Measurements from ENCODE around the gene CCDC152. TPM values are rescaled to one million over a fixed set of nuclear protein-coding genes. Genes with fewer than 3 reads are reported as not detected.
"Not testable (repeated sequence)": the region's sequence is repeated elsewhere in the genome, so short reads cannot be mapped to it uniquely, and the experiment has no call there.

The CCDC152 gene
- total and polyA plus RNA-seq, 2 of the 13 experiments (the other 11 are each of a cell fraction or from before 2014, with no cell fraction given), result 0.20 to 0.36 TPM

DNA sequence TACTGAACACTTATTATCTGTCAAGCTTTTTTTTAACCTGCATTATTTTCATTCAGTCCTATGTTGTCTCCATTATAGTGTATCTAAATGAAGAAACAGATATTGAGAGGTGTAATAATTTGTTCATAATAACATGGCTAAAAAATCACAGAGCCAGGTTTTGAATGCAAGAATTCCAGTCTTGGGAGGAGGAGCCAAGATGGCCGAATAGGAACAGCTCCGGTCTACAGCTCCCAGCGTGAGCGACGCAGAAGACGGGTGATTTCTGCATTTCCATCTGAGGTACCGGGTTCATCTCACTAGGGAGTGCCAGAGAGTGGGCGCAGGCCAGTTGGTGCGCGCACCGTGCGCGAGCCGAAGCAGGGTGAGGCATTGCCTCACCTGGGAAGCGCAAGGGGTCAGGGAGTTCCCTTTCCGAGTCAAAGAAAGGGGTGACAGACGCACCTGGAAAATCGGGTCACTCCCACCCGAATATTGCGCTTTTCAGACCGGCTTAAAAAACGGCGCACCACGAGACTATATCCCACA, 22.0 kb upstream of the CCDC152 start:
- H3K27me3 ChIP-seq (ENCODE audit: control insufficient read depth in 1 of 2, insufficient read depth in 2 of 2, low read length in 2 of 2); H3K27ac ChIP-seq (ENCODE audit: extremely low read length, insufficient read depth, low read length); DNase-seq (ENCODE audit: low spot score); H3K4me3 ChIP-seq (replicated peaks in 1 of 3; ENCODE audit: insufficient read depth in 1 of 3, low read depth in 2 of 3, low read length in 3 of 3); H3K36me3 ChIP-seq (replicated peaks in 1 of 2; ENCODE audit: control insufficient read depth in 1 of 2, insufficient read depth in 2 of 2, low read length in 2 of 2); ATAC-seq; H3K79me2 ChIP-seq (ENCODE audit: insufficient read depth, low read length); H2AFZ ChIP-seq (ENCODE audit: low read length); FAIRE-seq; H3K9me3 ChIP-seq (ENCODE audit: low read length); H3K9ac ChIP-seq (ENCODE audit: insufficient read depth, low read depth, low read length); H3K4me2 ChIP-seq (ENCODE audit: low read depth, low read length); H3K4me1 ChIP-seq (ENCODE audit: insufficient read depth, low read length); BruUV-seq (replicated peaks); CTCF ChIA-PET (ENCODE audit: low intra/inter-chr PET ratio, low total read pairs); in situ Hi-C loops (cut with HindIII; ENCODE audit: extremely low pct_ligation_motif_present, low pct_unique_long_range_greater_than_20kb); H4K20me1 ChIP-seq (ENCODE audit: insufficient read depth, low read length); intact Hi-C loops (cut with micrococcal nuclease; ENCODE audit: unreplicated experiment); POLR2A ChIA-PET: not testable (repeated sequence)
- 75% methylated on average over 7 of the region's 24 CpGs for WGBS (ENCODE audit: low lambda C conversion rate)

DNA sequence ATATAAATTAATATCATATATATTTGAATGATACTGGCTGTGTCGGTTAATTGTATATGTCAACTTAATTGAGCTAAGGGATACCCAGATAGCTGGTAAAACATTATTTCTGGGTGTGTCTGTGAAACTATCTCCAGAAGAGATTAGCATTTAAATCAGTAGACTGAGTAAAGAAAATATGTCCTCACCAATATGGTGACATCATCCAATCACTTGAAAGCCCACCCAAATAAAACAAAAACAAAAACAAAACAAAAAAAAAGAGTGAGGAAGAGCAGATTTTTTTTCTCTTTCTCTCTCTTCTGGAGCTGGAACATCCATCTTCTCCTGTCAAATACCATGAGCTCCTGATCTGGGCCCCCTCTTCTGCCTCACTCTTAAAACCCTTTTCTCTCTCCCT, 15.7 kb upstream of the CCDC152 start:
- TF ChIP-seq ATF7 (IDR thresholded peaks at IDR 0.05) (peak; percentile 86), ATF7 (CRISPR knock-in tag; IDR thresholded peaks at IDR 0.05) (no peak), HOXD1 (CRISPR knock-in tag; IDR thresholded peaks at IDR 0.05) (no peak), YEATS2 (CRISPR knock-in tag; IDR thresholded peaks at IDR 0.05; ENCODE audit: borderline replicate concordance) (no peak), GATA4 (IDR thresholded peaks at IDR 0.05; ENCODE audit: borderline replicate concordance, low read depth) (no peak)
- BruUV-seq (replicated peaks), result no TSS peak
- H3K79me2 ChIP-seq (ENCODE audit: insufficient read depth, low read length), result no peaks in the 10 kb centered on the region
- ChIA-PET CTCF (ENCODE audit: low intra/inter-chr PET ratio, low total read pairs) (no interaction called here), POLR2A (no interaction called here)
- no peak overlapping the region for H3K27ac ChIP-seq (ENCODE audit: extremely low read length, insufficient read depth, low read length)
- no peak for FAIRE-seq
- no peaks in the 10 kb centered on the region for H4K20me1 ChIP-seq (ENCODE audit: insufficient read depth, low read length)
- H3K27me3 ChIP-seq (ENCODE audit: control insufficient read depth in 1 of 2, insufficient read depth in 2 of 2, low read length in 2 of 2), result no peaks in the 10 kb centered on the region
- intact Hi-C loops (cut with micrococcal nuclease; ENCODE audit: unreplicated experiment) (no loop called here), in situ Hi-C loops (cut with HindIII; ENCODE audit: extremely low pct_ligation_motif_present, low pct_unique_long_range_greater_than_20kb) (no loop called here)
- no peak for DNase-seq (ENCODE audit: low spot score)
- no peak overlapping the region for H3K4me2 ChIP-seq (ENCODE audit: low read depth, low read length)
- H3K4me3 ChIP-seq (replicated peaks in 1 of 3; ENCODE audit: insufficient read depth in 1 of 3, low read depth in 2 of 3, low read length in 3 of 3), result no peak overlapping the region
- no peak for ATAC-seq
- no peak overlapping the region for H2AFZ ChIP-seq (ENCODE audit: low read length)
- no peaks in the 10 kb centered on the region for H3K4me1 ChIP-seq (ENCODE audit: insufficient read depth, low read length)
- WGBS (ENCODE audit: low lambda C conversion rate), result 34% methylated on average over 1 of the region's 1 CpG
- H3K9ac ChIP-seq (ENCODE audit: insufficient read depth, low read depth, low read length), result no peak overlapping the region
- H3K9me3 ChIP-seq (ENCODE audit: low read length), result no peaks in the 10 kb centered on the region
- no peaks in the 10 kb centered on the region for H3K36me3 ChIP-seq (replicated peaks in 1 of 2; ENCODE audit: control insufficient read depth in 1 of 2, insufficient read depth in 2 of 2, low read length in 2 of 2)

All from HepG2 (cell line).